ENCODE measurements around the gene PPP3R1. TPM values are rescaled to one million over a fixed set of nuclear protein-coding genes. Genes with fewer than 3 reads are reported as not detected.

PPP3R1 gene
- total and polyA plus RNA-seq, 2 of the 8 experiments (the other 6 are each of a cell fraction or from before 2014, with no cell fraction given) = 9.3 to 85.1 TPM

GRCh38 chr2:68266655-68267054 lies 14.3 kb upstream of the PPP3R1 start:
- no peaks in the 10 kb centered on the region for H3K27me3 ChIP-seq (replicated peaks in 1 of 4; ENCODE audit: control insufficient read depth in 3 of 4, extremely low read depth in 1 of 4, insufficient read depth in 3 of 4, low read length in 3 of 4)
- WGBS, 2 experiments (ENCODE audit: extremely low coverage in 1 of 2, insufficient coverage in 1 of 2, insufficient read length in 1 of 2, insufficient replicate concordance in 2 of 2, low coverage in 1 of 2, low lambda C conversion rate in 2 of 2, missing lambda C conversion rate in 1 of 2) = 74% methylated on average over 1 of the region's 1 CpG; no CpG with 5 or more reads in 1 of the 2 experiments
- no peak overlapping the region for H3K18ac ChIP-seq (ENCODE audit: extremely low read depth, low read length)
- H2BK5ac ChIP-seq (ENCODE audit: low read depth, low read length) = no peak overlapping the region
- no peaks in the 10 kb centered on the region for H3K4me1 ChIP-seq (replicated peaks in 1 of 4; ENCODE audit: control insufficient read depth in 3 of 4, insufficient read depth in 4 of 4, low read length in 3 of 4)
- H3K36me3 ChIP-seq (ENCODE audit: control insufficient read depth in 2 of 4, insufficient read depth in 4 of 4, low read length in 3 of 4) = no peaks in the 10 kb centered on the region
- H2AK5ac ChIP-seq (ENCODE audit: low read depth, low read length) = no peak overlapping the region
- no peak overlapping the region for H3K4me2 ChIP-seq (ENCODE audit: insufficient read depth in 1 of 2, low read depth in 2 of 2, low read length in 2 of 2)
- H2BK120ac ChIP-seq (replicated peaks; ENCODE audit: low read depth, low read length) = no peak overlapping the region
- H4K91ac ChIP-seq (replicated peaks; ENCODE audit: insufficient read length, low read length) = no peak overlapping the region
- H3K27ac ChIP-seq (ENCODE audit: low read depth, low read length) = no peak overlapping the region
- no peaks in the 10 kb centered on the region for H3K23me2 ChIP-seq (ENCODE audit: low read depth, low read length)
- H3K79me2 ChIP-seq (ENCODE audit: control insufficient read depth in 1 of 2, insufficient read depth in 2 of 2, low read length in 2 of 2) = no peaks in the 10 kb centered on the region
- H3K9ac ChIP-seq (replicated peaks in 1 of 4; ENCODE audit: extremely low read depth in 1 of 4, low read depth in 3 of 4, low read length in 3 of 4) = no peak overlapping the region
- no peak overlapping the region for H4K5ac ChIP-seq (ENCODE audit: insufficient read length, low read depth, low read length)
- no peak overlapping the region for H2BK12ac ChIP-seq (ENCODE audit: low read depth, low read length)
- no peak overlapping the region for H3K4me3 ChIP-seq (ENCODE audit: extremely low read depth in 1 of 4, insufficient read depth in 2 of 4, low read depth in 3 of 4, low read length in 4 of 4)
- H2BK15ac ChIP-seq (ENCODE audit: low read length) = no peak overlapping the region
- H3K9me3 ChIP-seq (ENCODE audit: insufficient read depth in 2 of 2, low read depth in 1 of 2, low read length in 1 of 2) = no peaks in the 10 kb centered on the region
- no peak overlapping the region for H3K4ac ChIP-seq (replicated peaks; ENCODE audit: insufficient read length, low read depth, low read length)
- TF ChIP-seq ASH2L (IDR thresholded peaks at IDR 0.05; ENCODE audit: low read length) (no peak), RNF2 (IDR thresholded peaks at IDR 0.05; ENCODE audit: borderline replicate concordance, low read depth, low read length, missing control alignments, poor library complexity, severe bottlenecking) (no peak)
- no peak overlapping the region for H2BK20ac ChIP-seq (ENCODE audit: low read length)
- no peak overlapping the region for H3K56ac ChIP-seq (replicated peaks; ENCODE audit: insufficient read length, low read depth, low read length)
- no peak overlapping the region for H4K8ac ChIP-seq (ENCODE audit: extremely low read depth, insufficient read depth, low read length)
- no peaks in the 10 kb centered on the region for H4K20me1 ChIP-seq (replicated peaks in 1 of 2; ENCODE audit: control insufficient read depth in 1 of 2, insufficient read depth in 2 of 2, low read length in 2 of 2)
- FAIRE-seq (no peak), DNase-seq (ENCODE audit: low read depth in 1 of 2, low spot score in 2 of 2) (no peak)
- CTCF ChIA-PET (ENCODE audit: partially characterized antibody) = interaction anchor here (0.6 kb wide), 1 partner anchor 11 kb away, joined by 3 read pairs; no protein-coding TSS in a partner anchor
- H3K14ac ChIP-seq (ENCODE audit: insufficient read length) = no peak overlapping the region
- no peak overlapping the region for H2AFZ ChIP-seq (ENCODE audit: low read length)
- no peaks in the 10 kb centered on the region for H3K79me1 ChIP-seq (ENCODE audit: low read depth, low read length)
- H3K23ac ChIP-seq (ENCODE audit: insufficient read length) = no peak overlapping the region
- POLR2A ChIA-PET (ENCODE audit: partially characterized antibody) = no interaction called here

Data from H1 (cell line).